Measurements from ENCODE around the gene PTAR1.
"Not testable (repeated sequence)": the region's sequence is repeated elsewhere in the genome, so short reads cannot be mapped to it uniquely, and the experiment has no call there.

PTAR1 gene, protein sequence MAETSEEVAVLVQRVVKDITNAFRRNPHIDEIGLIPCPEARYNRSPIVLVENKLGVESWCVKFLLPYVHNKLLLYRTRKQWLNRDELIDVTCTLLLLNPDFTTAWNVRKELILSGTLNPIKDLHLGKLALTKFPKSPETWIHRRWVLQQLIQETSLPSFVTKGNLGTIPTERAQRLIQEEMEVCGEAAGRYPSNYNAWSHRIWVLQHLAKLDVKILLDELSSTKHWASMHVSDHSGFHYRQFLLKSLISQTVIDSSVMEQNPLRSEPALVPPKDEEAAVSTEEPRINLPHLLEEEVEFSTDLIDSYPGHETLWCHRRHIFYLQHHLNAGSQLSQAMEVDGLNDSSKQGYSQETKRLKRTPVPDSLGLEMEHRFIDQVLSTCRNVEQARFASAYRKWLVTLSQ

DNA sequence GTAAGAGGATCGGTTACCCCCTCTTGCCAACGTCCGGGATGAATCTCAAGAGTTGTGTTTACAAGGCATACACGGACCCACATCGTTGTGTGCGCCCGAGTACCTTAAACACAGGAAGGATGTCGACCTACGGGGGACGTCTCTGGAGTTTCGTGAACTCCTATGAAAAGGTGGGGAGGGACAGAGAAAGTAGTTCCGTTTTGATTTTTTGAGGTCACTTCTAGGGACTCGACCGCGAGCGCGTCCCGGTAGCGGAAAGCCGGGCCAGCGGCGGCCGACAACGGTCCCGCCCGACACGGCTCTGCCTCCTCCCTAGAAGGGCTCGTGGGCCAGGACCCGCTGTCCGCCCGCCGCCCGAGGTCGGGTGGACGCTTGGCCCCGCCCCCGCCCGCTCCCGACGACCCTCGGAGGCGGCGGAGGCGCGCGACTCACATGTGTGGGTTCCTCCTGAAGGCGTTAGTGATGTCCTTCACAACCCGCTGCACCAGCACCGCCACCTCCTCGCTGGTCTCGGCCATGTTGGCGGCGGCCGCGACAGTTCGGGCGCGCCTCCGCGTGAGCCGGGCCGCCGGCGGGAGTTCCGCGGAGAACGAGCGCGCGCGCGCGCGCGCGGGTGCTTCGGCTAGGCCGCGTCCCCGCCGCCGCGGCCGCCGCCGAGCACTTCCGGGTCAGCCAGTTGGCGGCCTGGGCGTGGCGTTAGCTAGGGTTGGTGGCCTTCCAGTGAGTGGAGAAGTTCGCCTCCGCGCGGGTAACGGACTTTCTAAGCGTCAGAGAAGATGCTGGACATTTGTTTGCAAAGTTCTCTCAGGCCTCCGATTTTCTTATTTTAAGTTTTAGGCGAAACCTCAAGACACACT lies at the start of gene PTAR1:
Gene PTAR1 (minus strand): TSS at position 591 of the 857 bp plus-strand sequence. CDS start 73 bp downstream, at position 518.
- no peaks in the 10 kb centered on the region for H3K9me3 Mint-ChIP-seq
- H3K27me3 Mint-ChIP-seq: peaks cover 5% of the 10 kb centered on the region
- peaks cover 24% of the 10 kb centered on the region for H3K36me3 Mint-ChIP-seq
- peak within 1 kb of the TSS; percentile 96 for H3K27ac Mint-ChIP-seq
- peak within 1 kb of the TSS; percentile 87 for H3K4me3 Mint-ChIP-seq
- CTCF ChIA-PET: interaction anchor here (1.2 kb wide), 1 partner anchor 13 kb away, joined by 3 read pairs; no protein-coding TSS in a partner anchor
- peak; percentile 91 for DNase-seq
- peaks cover 31% of the 10 kb centered on the region for H3K4me1 Mint-ChIP-seq

DNA sequence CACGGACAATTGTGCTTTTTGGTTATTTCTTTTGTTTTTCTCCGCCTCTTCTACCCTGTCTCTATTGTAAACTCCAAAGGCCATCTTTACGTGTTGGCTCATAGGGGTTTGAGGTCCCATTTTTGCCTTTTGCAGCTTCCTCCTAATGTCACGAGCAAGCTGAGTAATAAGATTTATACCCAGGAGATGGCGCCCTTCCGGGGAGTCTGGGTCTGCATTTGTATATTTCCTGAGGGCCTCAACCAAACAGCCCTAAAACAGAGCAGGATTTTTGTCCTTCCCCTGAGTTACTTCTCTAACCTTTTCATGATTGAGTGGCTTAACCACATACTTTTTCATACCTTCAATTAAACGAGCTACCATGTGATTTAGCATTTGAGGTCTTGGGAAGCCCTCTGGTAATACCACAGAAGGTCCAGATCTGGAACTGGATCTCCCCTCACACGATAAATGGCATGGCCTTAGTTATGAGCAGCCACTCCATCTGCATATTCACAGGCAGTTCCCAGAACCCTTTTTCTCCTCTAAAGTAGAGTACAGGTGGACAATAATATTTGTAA lies 49.6 kb upstream of the PTAR1 start:
- Mint-ChIP-seq H3K4me1 (peaks cover 23% of the 10 kb centered on the region), H3K27me3 (peaks cover under 1% of the 10 kb centered on the region), H3K4me3 (no peak overlapping the region), H3K36me3 (no peaks in the 10 kb centered on the region), H3K9me3 (peaks cover 3% of the 10 kb centered on the region), H3K27ac (no peak overlapping the region)
- CTCF ChIA-PET: interaction anchor here (0.9 to 3.0 kb wide), 8 partner anchors 9 to 336 kb away, joined by 3 to 13 read pairs (median 5); no protein-coding TSS in a partner anchor
- DNase-seq: peak; percentile 51

DNA sequence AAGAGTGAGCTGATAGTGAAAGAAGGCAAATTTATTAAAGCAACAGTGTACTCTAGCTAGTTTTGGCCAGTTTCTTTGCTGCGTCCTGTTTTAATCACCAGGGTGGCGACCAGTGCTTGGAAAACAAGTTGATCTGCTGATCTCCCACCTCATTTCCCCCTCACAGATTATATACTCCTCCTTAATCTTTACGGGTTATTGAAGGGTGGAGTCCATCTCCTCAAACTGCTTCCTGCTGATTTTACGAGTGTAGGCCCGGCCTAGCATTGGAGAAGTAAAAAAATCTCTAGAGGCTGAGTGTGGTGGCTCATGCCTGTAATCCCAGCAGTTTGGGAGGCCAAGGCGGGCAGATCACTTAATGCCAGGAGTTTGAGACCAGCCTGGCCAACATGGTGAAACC lies 46.8 kb upstream of the PTAR1 start:
- CTCF ChIA-PET: interaction anchor here (3.0 kb wide), 1 partner anchor 113 kb away, joined by 13 read pairs; no protein-coding TSS in a partner anchor
- peaks cover 20% of the 10 kb centered on the region for H3K4me1 Mint-ChIP-seq

DNA sequence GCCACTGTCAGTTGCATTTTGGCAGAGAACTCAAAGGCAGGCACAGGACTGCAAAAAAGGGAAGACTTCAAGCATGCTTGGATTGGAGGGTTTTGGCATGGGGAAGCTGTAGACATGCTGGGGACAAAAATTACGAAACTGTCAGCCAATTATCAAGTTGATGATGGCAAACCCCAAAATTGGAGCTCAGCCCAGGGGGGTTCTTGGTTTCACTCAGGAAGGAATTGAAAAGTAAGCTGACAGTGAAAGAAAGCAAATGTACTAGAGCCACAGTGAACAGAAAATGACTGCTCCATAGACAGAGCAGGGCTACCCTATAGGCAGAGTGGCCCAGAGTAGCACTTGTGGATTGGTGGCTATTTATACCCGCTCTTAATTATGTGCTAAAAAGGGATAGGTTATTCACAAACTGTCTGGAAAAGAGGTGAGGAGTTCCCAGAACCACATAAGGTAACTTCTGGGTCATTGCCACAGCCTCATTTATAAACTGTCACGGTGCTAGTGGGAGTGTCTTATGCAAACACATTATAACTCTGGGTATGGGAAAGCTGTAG lies 46.2 kb upstream of the PTAR1 start:
- DNase-seq: no peak
- peaks cover 20% of the 10 kb centered on the region for H3K4me1 Mint-ChIP-seq
- no peak overlapping the region for H3K4me3 Mint-ChIP-seq
- H3K9me3 Mint-ChIP-seq: no peaks in the 10 kb centered on the region
- H3K36me3 Mint-ChIP-seq: no peaks in the 10 kb centered on the region
- CTCF ChIA-PET: interaction anchor here (0.9 to 1.6 kb wide), 2 partner anchors 17 to 136 kb away, joined by 3 read pairs; no protein-coding TSS in a partner anchor
- H3K27ac Mint-ChIP-seq: no peak overlapping the region
- H3K27me3 Mint-ChIP-seq: no peaks in the 10 kb centered on the region

More for the DNA sequence above, 46.8 kb upstream of the PTAR1 start:
- no peaks in the 10 kb centered on the region for H3K36me3 Mint-ChIP-seq
- no peak overlapping the region for H3K4me3 Mint-ChIP-seq
- no peak overlapping the region for H3K27ac Mint-ChIP-seq
- DNase-seq: no peak
- H3K9me3 Mint-ChIP-seq: no peaks in the 10 kb centered on the region
- H3K27me3 Mint-ChIP-seq: no peaks in the 10 kb centered on the region

DNA sequence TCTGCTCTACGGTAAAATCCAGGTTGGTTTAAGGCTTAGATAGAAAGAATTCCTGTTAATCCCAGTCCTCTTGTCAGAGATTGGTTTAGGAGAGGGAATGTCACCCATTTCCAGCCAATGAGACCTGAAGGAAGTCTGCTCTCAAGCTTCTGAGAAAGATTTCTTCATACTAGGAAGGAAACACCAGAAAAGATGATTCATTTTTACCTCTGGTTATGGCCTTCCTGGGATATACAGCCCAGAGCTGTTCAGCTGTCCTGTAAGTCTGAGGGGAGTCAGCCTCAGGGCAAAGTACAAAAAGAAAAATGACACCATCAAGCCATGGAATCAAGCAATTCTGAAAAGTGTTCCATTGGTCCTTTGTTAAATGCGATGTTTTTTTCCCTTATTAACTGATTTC lies 42.2 kb upstream of the PTAR1 start:
- no peak for DNase-seq
- Mint-ChIP-seq H3K27ac (no peak overlapping the region), H3K4me1 (peaks cover 14% of the 10 kb centered on the region), H3K36me3 (no peaks in the 10 kb centered on the region), H3K9me3 (no peaks in the 10 kb centered on the region), H3K4me3 (no peak overlapping the region), H3K27me3 (peaks cover 10% of the 10 kb centered on the region)
- CTCF ChIA-PET: no interaction called here

DNA sequence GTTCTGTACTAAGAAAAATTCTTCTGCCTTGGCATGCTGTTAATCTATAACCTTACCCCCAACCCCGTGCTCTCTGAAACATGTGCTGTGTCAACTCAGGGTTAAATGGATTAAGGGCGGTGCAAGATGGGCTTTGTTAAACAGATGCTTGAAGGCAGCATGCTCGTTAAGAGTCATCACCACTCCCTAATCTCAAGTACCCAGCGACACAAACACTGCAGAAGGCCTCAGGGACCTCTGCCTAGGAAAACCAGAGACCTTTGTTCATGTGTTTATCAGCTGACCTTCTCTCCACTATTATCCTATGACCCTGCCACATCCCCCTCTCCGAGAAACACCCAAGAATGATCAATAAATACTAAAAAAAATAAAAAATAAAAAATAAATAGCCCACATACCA lies 40.2 kb upstream of the PTAR1 start:
- H3K27ac Mint-ChIP-seq, H3K4me1 Mint-ChIP-seq, H3K9me3 Mint-ChIP-seq, H3K36me3 Mint-ChIP-seq, CTCF ChIA-PET, H3K4me3 Mint-ChIP-seq, DNase-seq: not testable (repeated sequence)
- H3K27me3 Mint-ChIP-seq: peaks cover 10% of the 10 kb centered on the region

DNA sequence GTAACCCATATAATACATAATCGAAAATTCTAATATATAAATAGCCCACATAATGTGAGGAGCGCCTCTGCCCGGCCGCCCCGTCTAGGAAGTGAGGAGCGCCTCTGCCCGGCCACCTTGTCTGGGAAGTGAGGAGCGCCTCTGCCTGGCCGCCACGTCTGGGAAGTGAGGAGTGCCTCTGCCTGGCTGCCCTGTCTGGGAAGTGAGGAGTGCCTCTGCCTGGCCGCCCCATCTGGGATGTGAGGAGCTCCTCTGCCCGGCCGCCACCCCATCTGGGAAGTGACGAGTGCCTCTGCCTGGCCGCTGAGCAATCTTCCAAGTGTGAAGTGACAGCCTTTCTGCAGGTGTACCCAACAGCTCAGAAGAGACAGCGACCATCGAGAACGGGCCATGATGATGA lies 39.7 kb upstream of the PTAR1 start:
- DNase-seq, H3K9me3 Mint-ChIP-seq, H3K4me1 Mint-ChIP-seq, CTCF ChIA-PET, H3K4me3 Mint-ChIP-seq, H3K36me3 Mint-ChIP-seq, H3K27ac Mint-ChIP-seq: not testable (repeated sequence)
- H3K27me3 Mint-ChIP-seq: peaks cover 10% of the 10 kb centered on the region

DNA sequence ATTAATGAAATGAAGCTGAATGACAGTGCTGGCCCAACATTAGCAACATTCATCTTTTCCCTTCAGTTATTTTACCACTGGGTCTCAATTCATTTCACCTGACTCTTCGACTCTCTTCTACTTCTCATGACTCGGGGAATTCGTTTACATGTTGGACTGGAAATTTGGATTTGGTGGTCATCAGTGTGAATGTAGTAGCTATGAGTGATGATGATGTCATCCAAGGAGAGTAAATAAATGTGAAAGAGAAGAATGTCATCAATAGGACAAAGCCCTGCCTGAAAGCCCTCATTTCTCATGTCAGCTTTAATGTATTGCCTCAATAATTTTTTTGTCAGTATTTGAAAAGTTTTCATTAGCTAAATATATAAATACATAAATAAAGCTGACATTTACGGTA lies 38.9 kb upstream of the PTAR1 start:
- no peak overlapping the region for H3K4me3 Mint-ChIP-seq
- H3K9me3 Mint-ChIP-seq: no peaks in the 10 kb centered on the region
- no peak overlapping the region for H3K27ac Mint-ChIP-seq
- H3K36me3 Mint-ChIP-seq: no peaks in the 10 kb centered on the region
- peaks cover 5% of the 10 kb centered on the region for H3K4me1 Mint-ChIP-seq
- no peak for DNase-seq
- peaks cover 10% of the 10 kb centered on the region for H3K27me3 Mint-ChIP-seq
- CTCF ChIA-PET: no interaction called here

DNA sequence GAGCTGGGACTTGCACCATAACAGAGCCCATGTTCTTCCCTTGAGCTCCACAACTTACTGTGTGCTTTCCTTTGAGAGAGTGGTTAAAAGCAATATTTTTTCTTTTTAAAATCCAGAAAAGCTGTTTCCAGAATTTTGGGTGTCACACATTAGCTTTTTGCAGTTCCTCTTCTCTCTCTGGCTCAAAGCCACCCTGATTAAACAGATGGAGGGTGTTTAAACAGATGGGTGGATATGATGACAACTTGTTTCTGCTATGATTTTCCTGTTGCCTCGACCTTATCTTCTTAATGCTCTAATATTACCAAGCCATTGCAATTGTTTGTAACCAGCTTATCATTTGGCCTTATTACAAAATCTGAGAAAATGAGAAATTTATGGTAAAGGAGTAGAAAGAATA lies 37.9 kb upstream of the PTAR1 start:
- Mint-ChIP-seq H3K27me3 (peaks cover 10% of the 10 kb centered on the region), H3K9me3 (no peaks in the 10 kb centered on the region), H3K4me3 (no peak overlapping the region), H3K4me1 (peaks cover 5% of the 10 kb centered on the region), H3K27ac (no peak overlapping the region), H3K36me3 (no peaks in the 10 kb centered on the region)
- no peak for DNase-seq
- CTCF ChIA-PET: no interaction called here

DNA sequence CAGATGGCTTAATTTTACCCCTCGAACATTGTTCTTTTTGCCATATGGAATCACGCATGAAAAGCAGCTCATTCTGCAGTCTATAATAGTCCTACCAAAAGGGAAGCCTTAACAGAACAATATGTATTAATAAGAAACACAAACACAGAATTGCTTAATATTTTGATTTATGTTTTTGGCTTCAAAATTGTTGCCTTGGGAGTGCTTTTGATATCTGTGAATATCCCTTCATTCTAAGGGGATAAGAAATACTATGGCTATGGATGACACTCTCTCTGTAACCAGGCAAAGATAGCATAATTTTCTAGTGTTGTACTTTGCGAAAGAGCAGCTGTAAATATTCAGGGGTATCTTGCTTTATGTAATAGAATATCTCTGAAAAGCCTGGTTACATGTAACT lies 34.5 kb upstream of the PTAR1 start:
- CTCF ChIA-PET: no interaction called here

DNA sequence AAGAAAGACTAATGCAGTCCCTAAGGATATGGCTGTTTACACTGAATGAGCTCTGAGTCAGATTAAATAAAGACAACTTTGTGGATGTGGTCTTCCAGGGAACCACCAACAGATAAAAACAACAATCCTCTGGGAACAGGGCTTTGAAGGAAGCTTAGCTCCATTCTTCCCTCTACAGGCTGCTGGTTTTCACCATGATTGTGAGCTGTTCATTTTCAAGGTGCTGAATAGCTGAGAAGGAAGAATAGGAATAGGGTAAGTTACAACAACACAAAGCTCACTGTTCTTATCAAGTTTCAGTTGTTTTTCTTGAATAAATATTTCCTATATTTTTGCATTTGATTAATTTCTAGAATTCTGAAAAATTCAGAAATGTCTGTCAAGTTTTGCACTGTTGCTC lies 25.9 kb upstream of the PTAR1 start:
- H3K9me3 Mint-ChIP-seq: no peaks in the 10 kb centered on the region
- peaks cover 12% of the 10 kb centered on the region for H3K27me3 Mint-ChIP-seq
- H3K36me3 Mint-ChIP-seq: peaks cover 3% of the 10 kb centered on the region
- CTCF ChIA-PET: no interaction called here
- H3K4me3 Mint-ChIP-seq: no peak overlapping the region
- no peak overlapping the region for H3K27ac Mint-ChIP-seq
- H3K4me1 Mint-ChIP-seq: peaks cover 5% of the 10 kb centered on the region
- DNase-seq: no peak

More for the DNA sequence above, 34.5 kb upstream of the PTAR1 start:
- no peak for DNase-seq
- Mint-ChIP-seq H3K4me1 (no peaks in the 10 kb centered on the region), H3K27me3 (peaks cover 7% of the 10 kb centered on the region), H3K36me3 (no peaks in the 10 kb centered on the region), H3K27ac (no peak overlapping the region), H3K4me3 (no peak overlapping the region), H3K9me3 (no peaks in the 10 kb centered on the region)

DNA sequence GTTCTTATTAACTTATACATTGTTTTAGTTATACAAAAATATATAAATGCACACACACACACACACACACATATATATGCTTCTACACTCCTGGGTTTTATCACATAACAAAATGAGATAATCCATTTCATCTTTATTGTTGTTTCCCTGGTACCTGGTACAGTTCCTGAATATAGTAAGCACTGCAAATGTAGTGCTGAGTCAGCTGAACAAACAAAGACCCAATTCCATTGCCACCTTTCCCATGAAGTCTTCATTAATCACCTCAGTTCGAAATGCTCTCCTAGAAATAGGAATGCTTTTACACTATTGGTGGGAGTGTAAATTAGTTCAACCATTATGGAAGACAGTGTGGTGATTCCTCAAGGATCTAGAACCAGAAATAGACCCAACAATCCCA lies 13.4 kb upstream of the PTAR1 start:
- DNase-seq: no peak
- H3K27ac Mint-ChIP-seq: no peak overlapping the region
- H3K27me3 Mint-ChIP-seq: peaks cover 4% of the 10 kb centered on the region
- H3K36me3 Mint-ChIP-seq: no peaks in the 10 kb centered on the region
- H3K4me3 Mint-ChIP-seq: no peak overlapping the region
- H3K9me3 Mint-ChIP-seq: peaks cover 3% of the 10 kb centered on the region
- H3K4me1 Mint-ChIP-seq: no peaks in the 10 kb centered on the region
- CTCF ChIA-PET: no interaction called here

DNA sequence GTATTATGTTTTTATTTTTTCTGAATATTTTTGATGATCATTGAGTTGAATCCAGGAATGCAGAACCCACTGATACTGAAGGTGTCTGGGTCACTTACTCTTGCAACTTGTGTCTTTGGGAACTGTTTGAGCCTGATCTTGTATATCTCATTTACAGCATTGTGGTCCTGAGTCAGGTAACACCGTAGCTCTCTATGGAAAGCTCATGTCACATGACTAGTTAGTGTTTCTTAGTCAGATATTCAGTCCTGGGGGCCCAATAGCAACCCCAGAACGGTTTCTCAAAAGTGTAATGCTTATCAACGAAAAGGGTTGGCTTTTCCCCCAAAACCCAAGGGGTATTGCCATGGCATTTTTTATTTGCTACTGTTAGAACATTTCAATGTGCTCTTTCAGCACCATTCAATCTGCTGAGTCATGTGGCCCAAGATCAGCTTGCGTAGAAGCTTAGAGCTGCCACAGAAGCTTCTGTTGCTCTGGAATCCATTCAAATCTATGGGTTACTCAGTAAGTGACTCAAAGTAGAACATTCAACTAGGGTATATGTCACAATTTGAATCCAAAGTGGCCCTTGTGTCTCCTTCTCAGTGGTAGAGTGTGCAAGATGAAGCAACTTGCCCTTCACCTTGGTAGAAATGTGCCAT lies 12.1 kb upstream of the PTAR1 start:
- H3K4me1 Mint-ChIP-seq: no peaks in the 10 kb centered on the region
- no peaks in the 10 kb centered on the region for H3K9me3 Mint-ChIP-seq
- no peaks in the 10 kb centered on the region for H3K27me3 Mint-ChIP-seq
- CTCF ChIA-PET: no interaction called here
- no peak overlapping the region for H3K4me3 Mint-ChIP-seq
- DNase-seq: no peak
- H3K36me3 Mint-ChIP-seq: no peaks in the 10 kb centered on the region
- no peak overlapping the region for H3K27ac Mint-ChIP-seq

DNA sequence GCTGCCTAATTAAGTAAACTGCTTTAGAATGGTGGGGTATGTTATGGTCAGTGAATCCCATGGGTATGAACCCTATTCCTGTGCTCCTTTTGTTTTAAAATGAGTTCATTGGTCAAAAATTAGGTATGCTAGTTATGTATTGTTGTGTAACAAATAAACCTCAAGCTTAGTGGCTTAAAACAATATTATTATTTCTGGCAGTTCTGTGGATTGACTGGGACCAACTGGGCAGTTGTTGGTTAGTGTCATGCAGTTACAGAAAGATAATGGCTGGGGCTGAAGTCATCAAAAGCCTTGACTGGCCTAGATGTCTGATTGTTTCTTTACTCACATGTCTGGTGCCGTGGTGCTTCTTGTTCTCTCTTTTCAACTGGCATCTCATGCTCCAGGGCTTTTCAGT lies 8.9 kb upstream of the PTAR1 start:
- Mint-ChIP-seq H3K4me1 (no peaks in the 10 kb centered on the region), H3K27me3 (no peaks in the 10 kb centered on the region), H3K9me3 (no peaks in the 10 kb centered on the region), H3K27ac (no peak overlapping the region), H3K4me3 (no peak overlapping the region), H3K36me3 (no peaks in the 10 kb centered on the region)
- CTCF ChIA-PET: no interaction called here
- DNase-seq: no peak
